GM18873 (cell line): ENCODE measurements around the gene HSFX3.
"Not testable (repeated sequence)": the region's sequence is repeated elsewhere in the genome, so short reads cannot be mapped to it uniquely, and the experiment has no call there.

ENCODE experiments used
- ATAC-seq: cut with Tn5 transposase; IDR thresholded peaks from one replicate; pipeline ENCODE4 v1.9.1; 2021; ENCODE audit warnings: mild to moderate bottlenecking, moderate library complexity, moderate number of reproducible peaks; ENCODE audit not compliant: unreplicated experiment, low FRiP score

Gene HSFX3, protein sequence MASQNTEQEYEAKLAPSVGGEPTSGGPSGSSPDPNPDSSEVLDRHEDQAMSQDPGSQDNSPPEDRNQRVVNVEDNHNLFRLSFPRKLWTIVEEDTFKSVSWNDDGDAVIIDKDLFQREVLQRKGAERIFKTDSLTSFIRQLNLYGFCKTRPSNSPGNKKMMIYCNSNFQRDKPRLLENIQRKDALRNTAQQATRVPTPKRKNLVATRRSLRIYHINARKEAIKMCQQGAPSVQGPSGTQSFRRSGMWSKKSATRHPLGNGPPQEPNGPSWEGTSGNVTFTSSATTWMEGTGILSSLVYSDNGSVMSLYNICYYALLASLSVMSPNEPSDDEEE

DNA sequence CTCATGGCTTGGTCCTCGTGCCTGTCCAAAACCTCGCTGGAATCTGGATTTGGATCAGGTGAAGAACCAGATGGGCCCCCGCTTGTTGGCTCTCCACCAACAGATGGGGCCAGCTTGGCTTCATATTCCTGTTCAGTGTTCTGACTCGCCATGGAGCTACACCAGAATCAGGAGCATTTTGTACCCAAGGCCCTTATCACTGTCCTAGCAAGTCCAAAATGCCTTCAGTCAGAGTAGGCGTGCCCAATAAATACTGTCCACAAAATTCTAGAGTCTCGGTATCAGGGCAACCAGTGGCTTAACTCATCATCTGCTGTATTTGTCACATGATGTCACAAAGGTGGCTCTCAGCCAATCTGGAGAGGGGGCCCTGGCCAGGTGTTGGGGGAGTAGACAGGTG, at the start of gene HSFX3:
Gene HSFX3 (minus strand): TSS at position 224 of the 400 bp plus-strand sequence. CDS start 72 bp downstream, at position 152.
- ATAC-seq, result not testable (repeated sequence)

DNA sequence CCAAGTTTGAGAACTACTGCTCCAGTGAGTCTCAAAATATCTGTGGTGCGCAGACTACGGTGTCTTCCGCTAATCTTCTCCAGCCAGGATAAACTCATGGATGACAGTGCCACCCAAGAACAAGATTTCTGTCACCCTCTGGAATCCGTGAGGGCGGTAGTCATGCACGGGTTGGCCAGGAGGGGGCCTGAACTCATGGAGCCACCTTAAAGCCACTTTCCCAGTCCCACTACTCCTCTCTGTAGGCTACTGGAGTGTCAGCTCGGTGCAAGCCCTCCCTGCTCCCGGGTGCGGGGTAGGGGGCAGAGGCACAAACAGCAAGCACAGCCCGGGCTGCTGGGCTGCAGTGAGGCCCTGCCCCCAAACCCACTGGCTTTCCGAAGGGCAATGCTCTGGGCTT, 48.9 kb upstream of the HSFX3 start:
- not testable (repeated sequence) for ATAC-seq

DNA sequence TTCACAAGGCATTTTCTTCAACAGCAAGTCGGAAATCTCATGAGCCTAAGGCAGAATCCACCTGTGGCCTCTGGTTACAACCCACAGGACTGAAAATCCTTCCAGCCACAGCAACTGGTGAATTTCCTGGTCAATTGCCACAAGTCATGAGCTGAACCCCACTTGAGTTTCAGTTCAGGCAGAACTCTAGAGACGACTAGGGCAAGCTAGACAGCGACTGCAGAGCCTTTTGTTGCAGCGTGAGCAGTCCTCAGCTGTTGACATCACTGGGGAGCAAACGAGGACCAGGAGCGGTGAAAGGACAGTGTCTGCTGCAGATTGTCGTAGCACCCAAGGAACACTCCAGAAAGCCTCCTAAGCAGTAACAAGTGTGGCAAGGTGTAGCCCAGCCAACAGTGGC, 46.2 kb upstream of the HSFX3 start:
- not testable (repeated sequence) for ATAC-seq

DNA sequence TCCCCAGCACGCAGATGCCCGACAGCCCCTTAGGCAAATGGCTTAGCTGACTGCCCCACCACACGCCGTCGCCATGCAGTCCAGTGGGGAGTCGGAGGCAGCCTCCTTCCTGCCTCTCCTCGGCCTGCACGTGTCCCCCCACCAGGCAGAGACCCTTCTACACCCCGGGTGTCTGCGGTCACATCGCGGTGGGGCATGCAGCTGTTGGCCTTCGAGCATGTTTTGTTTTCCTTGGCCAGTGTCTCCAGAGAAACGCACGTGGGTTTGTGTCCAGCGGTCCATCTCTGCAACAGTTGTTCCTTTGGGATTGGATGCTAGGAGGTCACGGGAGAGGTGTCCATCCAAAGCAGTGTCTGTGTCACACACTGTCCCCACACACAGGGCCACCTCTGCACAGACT, 45.5 kb upstream of the HSFX3 start, which contains the start of gene HSFX2:
Gene HSFX2 (minus strand): TSS at position 101 of the 400 bp plus-strand sequence. CDS start 614 bp downstream, outside the sequence.
- not testable (repeated sequence) for ATAC-seq

DNA sequence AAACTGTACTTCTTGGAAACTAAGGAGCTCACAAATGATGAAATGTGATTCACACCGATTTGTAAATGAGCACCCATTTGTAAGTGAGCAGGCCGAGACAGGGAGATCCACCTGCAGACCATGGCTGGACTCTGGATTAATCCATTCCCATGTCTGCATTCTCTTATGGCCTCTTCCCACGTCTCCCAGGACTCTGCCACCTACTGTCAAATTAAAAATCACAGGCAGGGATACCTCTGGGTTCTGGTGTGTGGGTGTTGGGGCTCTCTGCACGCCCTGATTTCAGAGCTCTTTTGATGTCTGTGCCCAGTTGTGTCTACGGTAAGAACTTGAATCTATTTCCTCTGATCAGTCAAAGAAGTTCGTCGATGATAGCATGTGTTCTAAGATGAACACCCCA, 41.3 kb upstream of the HSFX3 start:
- ATAC-seq, result not testable (repeated sequence)

DNA sequence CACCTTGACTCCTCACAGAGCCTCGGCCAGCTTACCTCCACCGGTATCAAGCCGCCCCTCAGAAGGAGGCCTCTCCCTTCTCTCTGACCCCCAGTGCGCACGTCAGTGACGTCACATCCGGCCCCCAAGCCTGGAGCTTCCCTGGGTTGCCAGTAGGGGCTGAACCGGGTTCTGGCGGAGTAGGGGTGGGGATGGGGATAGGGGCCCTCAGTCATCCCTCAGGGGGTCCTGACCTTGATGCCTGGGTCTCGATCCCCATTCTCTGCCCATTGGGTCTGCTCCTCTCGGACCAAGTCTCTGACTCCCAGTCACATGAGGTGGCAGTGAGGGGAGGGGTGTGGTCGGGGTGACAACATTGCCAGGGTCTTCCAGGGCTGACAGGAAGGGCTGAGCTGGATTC, 37.6 kb upstream of the HSFX3 start, which contains the start of gene MAGEA9B:
Gene MAGEA9B (minus strand): TSS at position 101 of the 400 bp plus-strand sequence. CDS start 4,280 bp downstream, outside the sequence.
- ATAC-seq, result not testable (repeated sequence)

DNA sequence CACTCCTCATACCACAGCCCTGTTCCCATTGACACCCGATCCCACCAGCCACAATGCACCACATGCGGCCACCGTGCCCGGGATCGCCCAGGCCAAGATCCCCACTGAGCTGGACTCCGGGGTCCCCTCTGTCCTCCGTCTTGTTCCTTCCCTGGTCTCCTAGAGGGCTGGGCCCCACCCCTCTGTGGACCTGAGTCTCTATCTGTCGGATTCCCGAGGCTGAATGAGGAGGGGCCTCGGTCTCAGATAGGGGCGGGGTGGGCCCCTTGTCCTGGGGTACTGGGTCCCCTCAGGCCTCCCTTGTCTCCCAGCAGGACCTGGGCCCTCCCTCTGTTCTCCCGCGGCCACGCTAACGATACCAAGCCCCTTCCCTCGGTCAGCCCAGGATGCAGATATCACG, 35.9 kb upstream of the HSFX3 start:
- not testable (repeated sequence) for ATAC-seq

DNA sequence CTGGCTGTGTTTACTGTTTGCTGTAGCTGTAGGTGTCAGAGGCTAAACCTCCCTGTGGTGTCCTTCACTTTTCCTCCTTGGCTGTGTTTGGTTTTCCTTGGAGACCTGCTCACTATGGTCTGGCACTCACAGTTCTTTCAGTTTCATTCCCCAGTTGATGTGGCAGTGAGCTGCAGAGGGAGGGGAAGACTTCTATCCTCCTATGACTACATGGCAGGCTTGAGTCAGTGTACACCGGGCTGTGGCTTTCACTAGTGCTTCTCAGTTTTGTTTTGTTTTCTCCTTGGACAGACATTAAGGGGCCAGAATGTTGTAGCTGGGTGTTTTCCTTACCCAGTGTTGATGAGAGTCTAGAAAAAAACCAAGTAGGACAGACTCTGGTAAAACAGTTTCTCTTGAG, 23.7 kb upstream of the HSFX3 start:
- peak; percentile 100 for ATAC-seq

DNA sequence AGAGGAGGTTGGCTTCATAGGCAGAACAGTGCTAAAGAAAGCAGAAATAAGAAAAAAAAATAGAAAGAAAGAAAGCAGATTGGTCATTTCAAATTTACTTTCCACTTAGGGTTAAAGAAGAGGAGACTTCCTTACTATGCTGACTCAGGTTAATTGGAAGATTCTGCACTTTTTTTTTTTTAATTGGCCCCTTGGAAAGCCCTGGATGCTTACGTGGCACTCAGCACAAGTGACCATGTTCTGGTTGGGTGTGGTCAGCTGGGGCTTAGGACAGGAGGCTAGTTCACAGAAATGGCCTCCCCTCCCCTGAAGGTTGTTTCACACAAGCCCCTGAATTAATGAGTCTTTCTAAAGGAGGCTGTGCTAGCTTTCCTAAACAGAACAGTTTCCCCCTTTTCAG, 23.0 kb upstream of the HSFX3 start:
- no peak for ATAC-seq

DNA sequence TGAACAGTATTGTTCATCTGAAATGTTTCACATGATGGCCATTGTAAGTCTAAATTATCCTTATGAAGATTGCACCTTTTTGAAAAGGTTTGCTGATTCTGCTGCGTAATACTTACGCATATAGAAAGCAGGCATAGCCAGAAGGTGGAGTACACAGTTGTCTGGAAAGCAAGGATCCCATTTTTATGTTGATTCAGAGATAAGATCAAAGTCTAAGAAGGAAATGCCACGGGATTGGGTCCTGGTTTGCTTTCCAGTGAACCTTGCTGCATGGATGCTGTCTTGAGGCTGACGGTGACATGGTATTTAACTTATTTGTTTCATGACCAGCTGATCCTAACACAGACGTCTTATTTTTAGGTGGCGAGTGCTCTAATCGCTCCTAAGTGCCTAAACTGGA, 22.0 kb upstream of the HSFX3 start:
- ATAC-seq, result no peak

DNA sequence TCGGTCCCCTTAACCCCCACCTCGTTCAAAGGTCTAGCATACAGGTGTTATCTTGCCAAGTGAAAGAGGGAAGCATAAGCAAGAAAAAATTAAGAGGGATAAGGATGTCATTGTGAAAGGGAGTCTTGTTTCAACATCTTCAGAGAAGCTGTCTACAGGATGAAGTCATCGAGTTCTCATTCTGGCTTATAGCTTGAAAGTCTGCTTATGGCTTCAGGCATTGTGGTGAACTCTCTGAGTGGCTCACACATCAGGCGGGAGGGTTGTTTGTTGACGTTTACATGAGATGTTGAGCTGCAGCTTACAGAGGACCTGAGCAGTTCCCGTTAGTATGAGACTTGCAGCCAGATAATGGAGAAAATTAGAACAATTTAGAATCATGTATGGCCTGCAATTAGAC, 20.9 kb upstream of the HSFX3 start:
- no peak for ATAC-seq

DNA sequence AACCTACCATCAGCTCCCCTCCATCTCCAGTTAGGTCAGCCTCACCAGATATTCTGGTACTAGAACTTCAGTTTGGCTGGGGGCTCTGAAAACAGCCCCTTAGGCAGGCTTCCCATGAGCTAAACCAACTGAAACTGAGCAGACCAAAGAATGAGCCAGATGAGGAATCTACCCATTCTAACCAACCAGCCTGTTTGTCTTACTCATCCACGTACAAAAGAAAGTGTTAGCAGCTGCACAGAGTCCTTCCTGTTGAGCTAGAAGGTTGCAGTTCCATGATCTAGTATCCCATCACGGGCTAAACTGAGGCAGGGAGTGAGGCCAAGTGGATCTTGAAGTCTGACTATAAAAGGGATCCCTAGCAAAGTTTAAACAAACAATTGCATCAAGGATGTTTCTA, 20.0 kb upstream of the HSFX3 start:
- no peak for ATAC-seq

DNA sequence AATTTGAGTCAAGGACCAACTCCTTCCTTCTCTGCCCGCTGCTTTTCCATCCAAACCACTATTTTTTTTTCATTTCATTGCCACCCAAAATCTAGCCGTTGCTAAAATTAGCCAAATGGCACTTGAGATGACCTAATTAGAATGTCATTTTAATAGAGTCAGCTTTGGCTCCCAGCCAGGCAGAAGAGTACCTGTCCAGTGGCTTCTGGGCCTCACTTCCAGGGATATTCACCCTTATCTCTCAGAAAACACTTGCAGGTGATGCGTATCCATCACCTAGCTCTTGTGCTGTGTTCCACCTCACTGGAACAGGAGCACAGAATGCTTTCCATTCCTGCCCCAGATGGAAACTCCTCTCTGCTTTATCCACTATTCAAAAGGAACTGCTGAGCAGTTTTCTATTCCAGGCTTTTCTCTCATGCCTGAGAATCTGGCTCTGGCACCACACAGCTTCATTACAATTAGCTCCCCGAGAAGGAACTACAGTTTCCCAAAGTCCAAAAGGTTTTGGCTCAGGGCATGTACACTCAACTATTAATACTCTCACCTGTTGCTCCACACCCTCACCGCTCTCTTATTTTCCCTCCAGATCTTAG, 19.1 kb upstream of the HSFX3 start:
- ATAC-seq, result no peak

DNA sequence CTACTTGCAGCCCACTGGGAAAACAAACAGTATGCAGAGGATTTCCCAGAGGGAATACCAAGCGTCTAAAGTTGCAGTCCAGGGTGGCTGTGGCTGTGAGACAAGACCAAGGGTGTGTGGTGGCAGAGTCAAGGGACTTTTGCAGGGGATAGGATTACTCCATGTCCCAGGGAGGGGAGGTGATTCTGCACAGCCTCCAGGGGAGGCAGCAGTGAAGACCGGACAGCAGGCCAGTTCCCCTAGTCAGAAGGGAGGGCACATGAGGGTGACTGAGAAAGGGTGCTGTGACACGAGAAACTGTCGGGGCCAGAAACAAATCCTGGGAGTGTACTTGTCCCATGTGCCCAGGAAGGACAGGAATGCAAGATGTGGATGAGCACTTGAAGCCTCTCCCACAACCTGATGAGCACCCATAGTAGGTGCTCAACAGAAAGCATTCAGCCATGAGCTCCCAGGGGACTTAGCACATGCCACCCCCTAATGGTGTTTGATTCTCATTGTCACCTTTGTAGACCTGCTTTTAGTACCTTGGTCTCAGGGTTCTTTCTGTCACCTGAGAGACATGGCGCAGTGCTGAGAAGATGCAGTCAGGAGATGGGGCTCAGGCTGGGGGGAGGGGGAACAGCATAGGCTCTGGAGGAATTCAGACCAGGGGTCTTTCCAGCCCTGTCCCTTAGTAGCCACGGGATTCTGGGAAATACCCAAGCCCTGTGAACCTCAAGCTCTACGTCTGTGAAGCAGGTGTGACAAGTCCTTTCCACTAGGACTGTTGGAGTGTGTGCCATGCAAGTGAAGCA, 18.1 kb upstream of the HSFX3 start:
- no peak for ATAC-seq

DNA sequence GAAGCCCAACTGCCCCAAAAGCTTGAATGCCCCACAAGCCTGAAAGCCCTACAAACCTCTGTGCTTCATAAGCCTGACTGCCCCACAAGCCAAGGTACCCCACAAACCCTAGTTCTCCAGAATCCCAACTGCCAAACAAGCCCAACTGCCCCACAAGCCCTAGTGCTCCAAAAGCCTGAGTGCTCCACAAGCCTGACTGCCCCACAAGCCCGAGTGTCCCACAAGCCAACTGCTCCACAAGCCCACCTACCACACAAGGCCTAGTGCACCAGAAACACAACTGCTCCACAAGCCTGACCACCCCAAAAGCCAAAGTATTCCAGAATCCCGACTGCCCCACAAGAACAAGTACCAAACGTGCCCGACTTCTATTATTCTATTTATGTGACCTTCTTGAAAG, 13.6 kb upstream of the HSFX3 start:
- no peak for ATAC-seq

DNA sequence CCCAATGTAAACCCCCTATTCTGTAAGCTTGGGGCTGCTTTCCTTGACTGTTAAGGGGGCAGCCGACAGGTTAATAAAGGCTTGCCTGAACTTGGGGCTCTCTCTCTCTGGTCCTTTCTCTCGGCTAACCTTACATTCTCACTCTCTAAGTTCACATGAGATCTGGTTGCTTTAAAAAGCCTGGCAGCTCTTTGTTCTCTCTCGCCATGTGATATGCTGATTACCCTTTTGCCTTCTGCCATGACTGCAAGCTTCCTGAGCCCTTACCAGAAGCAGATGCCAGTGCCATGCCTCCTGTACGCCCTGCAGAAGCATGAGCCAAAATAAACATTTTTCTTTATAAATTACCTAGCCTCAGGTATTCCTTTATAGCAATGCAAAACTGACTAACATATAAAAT, 5.5 kb upstream of the HSFX3 start:
- not testable (repeated sequence) for ATAC-seq

DNA sequence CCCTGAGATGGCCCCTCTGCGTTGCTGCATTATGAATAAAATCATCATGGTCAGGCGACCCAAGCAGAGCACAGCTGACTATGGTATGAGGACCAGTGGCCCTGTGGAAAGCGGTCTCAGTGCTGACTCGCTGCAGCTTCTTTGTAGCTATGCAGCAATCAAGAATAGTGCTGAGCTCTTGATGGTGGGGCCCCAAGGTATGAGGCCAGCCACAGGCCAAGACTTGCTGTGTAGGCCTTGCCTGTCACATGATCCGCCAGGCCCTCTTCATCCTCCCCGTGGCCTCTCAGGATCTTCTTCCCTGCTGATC, 2.2 kb upstream of the HSFX3 start:
- ATAC-seq, result not testable (repeated sequence)

DNA sequence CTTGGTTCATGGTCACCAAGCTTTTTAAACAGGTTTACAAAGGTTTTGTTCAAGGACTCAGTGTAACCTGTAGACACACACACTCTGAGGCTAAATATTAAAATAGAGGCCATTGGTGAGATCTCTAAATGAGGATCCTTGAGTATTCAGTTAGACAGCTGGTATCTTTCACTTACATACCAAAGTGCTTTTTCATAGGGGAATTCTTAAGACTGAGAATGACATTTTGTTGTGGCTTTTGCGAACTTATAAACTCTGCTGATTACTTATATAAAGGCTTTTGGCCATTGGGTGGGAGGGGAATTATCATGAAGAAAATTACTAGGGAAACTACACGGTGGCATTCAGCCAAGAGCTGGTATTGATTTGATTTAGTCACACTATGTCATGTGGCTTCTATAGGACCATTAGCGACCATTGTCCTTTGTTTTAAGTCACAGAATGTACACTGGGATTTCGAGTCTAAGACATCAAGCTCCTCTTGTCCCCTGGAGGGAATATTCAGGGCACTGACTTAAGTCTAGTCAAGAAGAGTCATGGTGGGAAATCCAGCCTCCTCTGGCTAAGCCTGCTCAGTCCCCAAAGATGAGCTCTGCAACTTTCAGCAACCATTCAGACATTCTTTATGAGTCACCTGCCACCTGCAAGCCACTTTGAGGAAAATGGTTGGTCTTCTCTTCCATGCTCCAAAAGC, 1.7 kb upstream of the HSFX3 start:
- not testable (repeated sequence) for ATAC-seq

DNA sequence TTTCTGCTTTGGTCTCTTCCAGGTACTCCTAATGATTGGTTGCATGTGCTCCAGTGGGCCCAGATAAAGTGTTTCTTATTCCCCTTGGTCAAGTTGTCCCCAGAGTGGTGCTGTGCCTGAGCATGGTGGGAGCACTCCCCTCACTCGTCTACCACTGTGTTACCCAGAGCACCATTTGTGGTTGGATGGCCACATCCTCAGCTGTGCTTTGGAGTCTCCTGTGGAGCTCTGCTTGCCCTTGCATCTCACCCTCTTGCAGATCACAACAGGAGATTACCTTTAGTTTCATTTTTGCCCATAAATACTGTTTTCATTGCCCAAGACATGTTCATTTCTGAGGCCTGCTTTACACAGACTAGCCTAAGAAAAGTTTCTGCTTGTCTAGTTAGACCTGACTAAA, 730 bp upstream of the HSFX3 start:
- not testable (repeated sequence) for ATAC-seq

DNA sequence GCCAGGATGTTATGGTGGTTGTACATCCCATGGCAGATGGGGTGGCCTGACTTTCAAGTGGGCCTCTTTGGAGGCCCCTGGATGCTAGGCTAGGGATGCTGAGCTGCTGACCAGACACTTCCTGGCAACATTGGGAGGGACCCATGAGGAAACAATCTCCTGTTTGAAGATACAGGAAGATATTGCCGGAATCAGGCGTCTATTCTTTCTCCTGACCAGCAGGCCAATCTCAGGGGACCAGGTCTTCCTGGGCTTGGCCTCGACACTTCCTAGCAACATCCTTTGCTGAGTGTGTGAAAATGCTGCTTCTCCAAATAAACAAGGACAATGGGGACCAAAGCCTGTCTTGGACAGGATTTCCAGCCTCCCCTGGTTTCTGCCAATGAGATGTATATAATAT, 1.9 kb downstream of the HSFX3 start:
- not testable (repeated sequence) for ATAC-seq

DNA sequence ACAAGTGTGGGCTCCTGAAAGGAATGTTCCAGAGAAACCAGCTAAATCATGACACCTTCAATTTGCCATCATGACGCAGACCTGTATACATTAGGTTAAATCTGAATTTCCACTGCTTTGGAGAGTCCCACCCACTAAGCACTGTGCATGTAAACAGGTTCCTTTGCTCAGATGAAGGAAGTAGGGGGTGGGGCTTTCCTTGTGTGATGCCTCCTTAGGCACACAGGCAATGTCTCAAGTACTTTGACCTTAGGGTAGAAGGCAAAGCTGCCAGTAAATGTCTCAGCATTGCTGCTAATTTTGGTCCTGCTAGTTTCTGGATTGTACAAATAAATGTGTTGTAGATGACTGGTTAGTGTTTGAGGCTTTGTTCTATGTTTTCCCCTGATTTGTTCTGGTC, 2.8 kb downstream of the HSFX3 start:
- ATAC-seq, result not testable (repeated sequence)
